GM23338 (cell line): ENCODE measurements around the gene EYA2. TPM values are rescaled to one million over a fixed set of nuclear protein-coding genes. Genes with fewer than 3 reads are reported as not detected.
A peak's percentile ranks its signal among the peaks of the same experiment; 100 is the strongest.

ENCODE experiments used
- ATAC-seq: fragments of 200-7000 bp; cut with Tn5 transposase; 3 replicates; pipeline ENCODE4 v1.9.1; 2020
- DNase-seq: peaks from one replicate; pipeline ENCODE4 v3.0.0-alpha.2; 2015; ENCODE audit warnings: low spot score
- H2AFZ ChIP-seq: fragments of 200-600 bp; sonication (generic); 2 replicates; pipeline ENCODE4 v1.8.0; 2016; ENCODE audit warnings: antibody characterized with exemption, mild to moderate bottlenecking, moderate library complexity
- H3F3A ChIP-seq: fragments of 200-600 bp; sonication (generic); replicated peaks from 2 replicates; pipeline ENCODE4 v1.8.0; 2017; ENCODE audit warnings: antibody characterized with exemption, mixed run types, low read depth
- H3K27ac ChIP-seq: fragments of 200-600 bp; sonication (generic); 2 replicates; pipeline ENCODE4 v1.6.1; 2016; ENCODE audit warnings: low read depth
- H3K27me3 ChIP-seq: fragments of 200-600 bp; sonication (generic); 2 replicates; pipeline ENCODE4 v1.8.0; 2016; ENCODE audit warnings: mild to moderate bottlenecking, mixed run types, moderate library complexity; ENCODE audit not compliant: insufficient read depth
- H3K36me3 ChIP-seq: fragments of 200-600 bp; sonication (generic); 2 replicates; pipeline ENCODE4 v1.8.0; 2016; ENCODE audit warnings: mild to moderate bottlenecking; ENCODE audit not compliant: insufficient read depth
- H3K4me1 ChIP-seq: fragments of 200-600 bp; sonication (generic); 2 replicates; pipeline ENCODE4 v1.8.0; 2016; ENCODE audit warnings: mild to moderate bottlenecking, moderate library complexity; ENCODE audit not compliant: insufficient read depth
- H3K4me2 ChIP-seq: fragments of 200-600 bp; sonication (generic); 2 replicates; pipeline ENCODE4 v1.7.1; 2017; ENCODE audit warnings: mixed run types
- H3K4me3 ChIP-seq: fragments of 200-600 bp; sonication (generic); 2 replicates; pipeline ENCODE4 v1.6.1; 2016; ENCODE audit warnings: mixed run types
- H3K79me2 ChIP-seq: fragments of 200-600 bp; sonication (generic); replicated peaks from 2 replicates; pipeline ENCODE4 v1.8.0; 2017; ENCODE audit warnings: mild to moderate bottlenecking; ENCODE audit not compliant: insufficient read depth
- H3K9me2 ChIP-seq: fragments of 200-600 bp; sonication (generic); 2 replicates; pipeline ENCODE4 v1.8.0; 2017; ENCODE audit not compliant: insufficient read depth
- H4K20me1 ChIP-seq: fragments of 200-600 bp; sonication (generic); replicated peaks from 2 replicates; pipeline ENCODE4 v1.8.0; 2017; ENCODE audit warnings: mild to moderate bottlenecking; ENCODE audit not compliant: insufficient read depth
- H3K27ac Mint-ChIP-seq: 2 replicates; pipeline ENCODE4 v1.8.0; 2020; ENCODE audit warnings: inconsistent platforms, mild to moderate bottlenecking, moderate library complexity, mixed read lengths
- H3K27me3 Mint-ChIP-seq: 3 replicates; pipeline ENCODE4 v1.8.0; 2022; ENCODE audit warnings: low read depth, mild to moderate bottlenecking, moderate library complexity, mixed read lengths, inconsistent platforms; ENCODE audit not compliant: insufficient read depth, poor library complexity
- H3K36me3 Mint-ChIP-seq: 3 replicates; pipeline ENCODE4 v1.8.0; 2021; ENCODE audit warnings: low read depth, mild to moderate bottlenecking, inconsistent platforms, moderate library complexity, mixed read lengths
- H3K4me1 Mint-ChIP-seq: 3 replicates; pipeline ENCODE4 v1.8.0; 2020; ENCODE audit warnings: mild to moderate bottlenecking, inconsistent platforms, mixed read lengths
- H3K4me3 Mint-ChIP-seq: 3 replicates; pipeline ENCODE4 v1.8.0; 2021; ENCODE audit warnings: moderate library complexity, mild to moderate bottlenecking, inconsistent platforms, mixed read lengths
- H3K9me3 Mint-ChIP-seq: 3 replicates; pipeline ENCODE4 v1.8.0; 2020; ENCODE audit warnings: moderate library complexity, mild to moderate bottlenecking, inconsistent platforms, mixed read lengths
- CREB1 ChIP-seq: fragments of 250-450 bp; sonication (Bioruptor Pico); IDR thresholded peaks from 2 replicates; pipeline ENCODE4 v1.5.0; 2020; ENCODE audit warnings: low read depth, mild to moderate bottlenecking, moderate library complexity
- ETS1 ChIP-seq: IDR thresholded peaks from 2 replicates; pipeline ENCODE4 v1.6.1; 2016; ENCODE audit warnings: antibody characterized with exemption
- EZH2 ChIP-seq: fragments of 200-600 bp; sonication (generic); IDR thresholded peaks from one replicate; pipeline ENCODE4 v1.8.0; 2017; ENCODE audit warnings: antibody characterized with exemption, mild to moderate bottlenecking, low read depth; ENCODE audit not compliant: unreplicated experiment
- EZH2phosphoT487 ChIP-seq: fragments of 200-600 bp; sonication (generic); IDR thresholded peaks from one replicate; pipeline ENCODE4 v1.8.1; 2018; ENCODE audit warnings: antibody characterized with exemption; ENCODE audit not compliant: unreplicated experiment
- JUNB ChIP-seq: IDR thresholded peaks from one replicate; pipeline ENCODE4 v1.6.1; 2016; ENCODE audit warnings: antibody characterized with exemption; ENCODE audit not compliant: unreplicated experiment
- NANOG ChIP-seq: IDR thresholded peaks from 2 replicates; pipeline ENCODE4 v1.6.1; 2016; ENCODE audit warnings: antibody characterized with exemption, borderline replicate concordance
- POLR2AphosphoS5 ChIP-seq: IDR thresholded peaks from 2 replicates; pipeline ENCODE4 v1.6.1; 2016; ENCODE audit warnings: antibody characterized with exemption, low read depth
- REST ChIP-seq: IDR thresholded peaks from one replicate; pipeline ENCODE4 v1.6.1; 2018; ENCODE audit warnings: antibody characterized with exemption; ENCODE audit not compliant: unreplicated experiment
- STAT1 ChIP-seq: IDR thresholded peaks from one replicate; pipeline ENCODE4 v1.6.1; 2016; ENCODE audit warnings: antibody characterized with exemption; ENCODE audit not compliant: unreplicated experiment
- ZNF114 ChIP-seq: fragments of 250-450 bp; sonication (Bioruptor Pico); IDR thresholded peaks from 2 replicates; pipeline ENCODE4 v1.5.0; 2020; ENCODE audit warnings: mild to moderate bottlenecking, moderate library complexity
- ZNF331 ChIP-seq: fragments of 250-450 bp; sonication (Bioruptor Pico); IDR thresholded peaks from 2 replicates; pipeline ENCODE4 v1.5.0; 2020; ENCODE audit warnings: low read depth, mild to moderate bottlenecking, moderate library complexity
- polyA plus RNA-seq: library from polyadenylated mRNA; unstranded; fragments of >200 nt; fragmentation: Nextera tagmentation; extraction: Ambion mirVana; gene quantifications from 2 replicates; pipeline ENCODE4 v1.2.1, GENCODE V29; 2016
- total RNA-seq: library from RNA; depleted of rRNA; stranded (reverse); fragments of >200 nt; shearing (Covaris generic); gene quantifications from 2 replicates; pipeline ENCODE4 v1.2.3, GENCODE V29; 2014
- TF ChIP-seq, protein P1 (sequence below): fragments of 250-450 bp; sonication (Bioruptor Pico); IDR thresholded peaks from 2 replicates; pipeline ENCODE4 v1.5.0; 2020; ENCODE audit warnings: mild to moderate bottlenecking, moderate library complexity
- TF ChIP-seq, protein P2 (sequence below), 2 experiments: fragments of 200-600 bp in 1 of 2; sonication (generic) in 1 of 2; conservative IDR thresholded peaks; 2 replicates each; pipeline versions ENCODE4 v1.5.1 to v1.6.1; 2016 to 2017; ENCODE audit warnings: antibody characterized with exemption in 2 of 2, low read depth in 2 of 2, mild to moderate bottlenecking in 2 of 2, moderate library complexity in 1 of 2

EYA2 gene
- total and polyA plus RNA-seq, 2 experiments from 2014 or later = 0.50 to 0.56 TPM

- TF ChIP-seq STAT1 (no peak), ZNF331 (CRISPR knock-in tag) (no peak), EZH2phosphoT487 (no peak), EZH2 (no peak), JUNB (no peak), ETS1 (no peak), ZNF114 (CRISPR knock-in tag) (no peak), REST (no peak), CREB1 (CRISPR knock-in tag) (no peak), POLR2AphosphoS5 (no peak), NANOG (no peak)
- TF ChIP-seq, protein P1, sequence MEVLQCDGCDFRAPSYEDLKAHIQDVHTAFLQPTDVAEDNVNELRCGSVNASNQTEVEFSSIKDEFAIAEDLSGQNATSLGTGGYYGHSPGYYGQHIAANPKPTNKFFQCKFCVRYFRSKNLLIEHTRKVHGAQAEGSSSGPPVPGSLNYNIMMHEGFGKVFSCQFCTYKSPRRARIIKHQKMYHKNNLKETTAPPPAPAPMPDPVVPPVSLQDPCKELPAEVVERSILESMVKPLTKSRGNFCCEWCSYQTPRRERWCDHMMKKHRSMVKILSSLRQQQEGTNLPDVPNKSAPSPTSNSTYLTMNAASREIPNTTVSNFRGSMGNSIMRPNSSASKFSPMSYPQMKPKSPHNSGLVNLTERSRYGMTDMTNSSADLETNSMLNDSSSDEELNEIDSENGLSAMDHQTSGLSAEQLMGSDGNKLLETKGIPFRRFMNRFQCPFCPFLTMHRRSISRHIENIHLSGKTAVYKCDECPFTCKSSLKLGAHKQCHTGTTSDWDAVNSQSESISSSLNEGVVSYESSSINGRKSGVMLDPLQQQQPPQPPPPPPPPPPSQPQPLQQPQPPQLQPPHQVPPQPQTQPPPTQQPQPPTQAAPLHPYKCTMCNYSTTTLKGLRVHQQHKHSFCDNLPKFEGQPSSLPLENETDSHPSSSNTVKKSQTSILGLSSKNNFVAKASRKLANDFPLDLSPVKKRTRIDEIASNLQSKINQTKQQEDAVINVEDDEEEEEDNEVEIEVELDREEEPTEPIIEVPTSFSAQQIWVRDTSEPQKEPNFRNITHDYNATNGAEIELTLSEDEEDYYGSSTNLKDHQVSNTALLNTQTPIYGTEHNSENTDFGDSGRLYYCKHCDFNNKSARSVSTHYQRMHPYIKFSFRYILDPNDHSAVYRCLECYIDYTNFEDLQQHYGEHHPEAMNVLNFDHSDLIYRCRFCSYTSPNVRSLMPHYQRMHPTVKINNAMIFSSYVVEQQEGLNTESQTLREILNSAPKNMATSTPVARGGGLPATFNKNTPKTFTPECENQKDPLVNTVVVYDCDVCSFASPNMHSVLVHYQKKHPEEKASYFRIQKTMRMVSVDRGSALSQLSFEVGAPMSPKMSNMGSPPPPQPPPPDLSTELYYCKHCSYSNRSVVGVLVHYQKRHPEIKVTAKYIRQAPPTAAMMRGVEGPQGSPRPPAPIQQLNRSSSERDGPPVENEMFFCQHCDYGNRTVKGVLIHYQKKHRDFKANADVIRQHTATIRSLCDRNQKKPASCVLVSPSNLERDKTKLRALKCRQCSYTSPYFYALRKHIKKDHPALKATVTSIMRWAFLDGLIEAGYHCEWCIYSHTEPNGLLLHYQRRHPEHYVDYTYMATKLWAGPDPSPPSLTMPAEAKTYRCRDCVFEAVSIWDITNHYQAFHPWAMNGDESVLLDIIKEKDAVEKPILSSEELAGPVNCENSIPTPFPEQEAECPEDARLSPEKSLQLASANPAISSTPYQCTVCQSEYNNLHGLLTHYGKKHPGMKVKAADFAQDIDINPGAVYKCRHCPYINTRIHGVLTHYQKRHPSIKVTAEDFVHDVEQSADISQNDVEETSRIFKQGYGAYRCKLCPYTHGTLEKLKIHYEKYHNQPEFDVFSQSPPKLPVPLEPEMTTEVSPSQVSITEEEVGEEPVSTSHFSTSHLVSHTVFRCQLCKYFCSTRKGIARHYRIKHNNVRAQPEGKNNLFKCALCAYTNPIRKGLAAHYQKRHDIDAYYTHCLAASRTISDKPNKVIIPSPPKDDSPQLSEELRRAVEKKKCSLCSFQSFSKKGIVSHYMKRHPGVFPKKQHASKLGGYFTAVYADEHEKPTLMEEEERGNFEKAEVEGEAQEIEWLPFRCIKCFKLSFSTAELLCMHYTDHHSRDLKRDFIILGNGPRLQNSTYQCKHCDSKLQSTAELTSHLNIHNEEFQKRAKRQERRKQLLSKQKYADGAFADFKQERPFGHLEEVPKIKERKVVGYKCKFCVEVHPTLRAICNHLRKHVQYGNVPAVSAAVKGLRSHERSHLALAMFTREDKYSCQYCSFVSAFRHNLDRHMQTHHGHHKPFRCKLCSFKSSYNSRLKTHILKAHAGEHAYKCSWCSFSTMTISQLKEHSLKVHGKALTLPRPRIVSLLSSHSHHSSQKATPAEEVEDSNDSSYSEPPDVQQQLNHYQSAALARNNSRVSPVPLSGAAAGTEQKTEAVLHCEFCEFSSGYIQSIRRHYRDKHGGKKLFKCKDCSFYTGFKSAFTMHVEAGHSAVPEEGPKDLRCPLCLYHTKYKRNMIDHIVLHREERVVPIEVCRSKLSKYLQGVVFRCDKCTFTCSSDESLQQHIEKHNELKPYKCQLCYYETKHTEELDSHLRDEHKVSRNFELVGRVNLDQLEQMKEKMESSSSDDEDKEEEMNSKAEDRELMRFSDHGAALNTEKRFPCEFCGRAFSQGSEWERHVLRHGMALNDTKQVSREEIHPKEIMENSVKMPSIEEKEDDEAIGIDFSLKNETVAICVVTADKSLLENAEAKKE = no peak
- TF ChIP-seq, protein P2, sequence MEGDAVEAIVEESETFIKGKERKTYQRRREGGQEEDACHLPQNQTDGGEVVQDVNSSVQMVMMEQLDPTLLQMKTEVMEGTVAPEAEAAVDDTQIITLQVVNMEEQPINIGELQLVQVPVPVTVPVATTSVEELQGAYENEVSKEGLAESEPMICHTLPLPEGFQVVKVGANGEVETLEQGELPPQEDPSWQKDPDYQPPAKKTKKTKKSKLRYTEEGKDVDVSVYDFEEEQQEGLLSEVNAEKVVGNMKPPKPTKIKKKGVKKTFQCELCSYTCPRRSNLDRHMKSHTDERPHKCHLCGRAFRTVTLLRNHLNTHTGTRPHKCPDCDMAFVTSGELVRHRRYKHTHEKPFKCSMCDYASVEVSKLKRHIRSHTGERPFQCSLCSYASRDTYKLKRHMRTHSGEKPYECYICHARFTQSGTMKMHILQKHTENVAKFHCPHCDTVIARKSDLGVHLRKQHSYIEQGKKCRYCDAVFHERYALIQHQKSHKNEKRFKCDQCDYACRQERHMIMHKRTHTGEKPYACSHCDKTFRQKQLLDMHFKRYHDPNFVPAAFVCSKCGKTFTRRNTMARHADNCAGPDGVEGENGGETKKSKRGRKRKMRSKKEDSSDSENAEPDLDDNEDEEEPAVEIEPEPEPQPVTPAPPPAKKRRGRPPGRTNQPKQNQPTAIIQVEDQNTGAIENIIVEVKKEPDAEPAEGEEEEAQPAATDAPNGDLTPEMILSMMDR (conservative IDR thresholded peaks at IDR 0.05; ENCODE audit: low read depth in 2 of 2) = no peak
- ATAC-seq (no peak), DNase-seq (no peak)
- peak overlapping the region; percentile 63; the same call in 1 of the 2 replicates for H2AFZ ChIP-seq
- H3K36me3 ChIP-seq = 0 out of 2 replicates have a peak, but pooled peaks cover 3% of the 10 kb centered on the region
- no peak overlapping the region for H3K4me3 ChIP-seq
- no peaks in the 10 kb centered on the region for H3F3A ChIP-seq
- H3K36me3 Mint-ChIP-seq = no peaks in the 10 kb centered on the region
- H3K27ac Mint-ChIP-seq = no peak overlapping the region
- no peak overlapping the region for H3K4me2 ChIP-seq
- no peaks in the 10 kb centered on the region for H3K4me1 ChIP-seq
- H3K27me3 Mint-ChIP-seq = peaks cover 4% of the 10 kb centered on the region
- H3K9me2 ChIP-seq = no peaks in the 10 kb centered on the region
- no peaks in the 10 kb centered on the region for H4K20me1 ChIP-seq
- no peaks in the 10 kb centered on the region for H3K27me3 ChIP-seq
- no peaks in the 10 kb centered on the region for H3K4me1 Mint-ChIP-seq
- no peak overlapping the region for H3K27ac ChIP-seq
- no peak overlapping the region for H3K4me3 Mint-ChIP-seq
- peaks cover 3% of the 10 kb centered on the region; the same call in 1 of the 3 replicates for H3K9me3 Mint-ChIP-seq
- H3K79me2 ChIP-seq = no peaks in the 10 kb centered on the region
These were observed 252.0 kb downstream of the EYA2 start for GRCh38 chr20:47146686-47147085.
